Mesangial cell (primary cell): ENCODE data around the gene HOXC6. TPM values are rescaled to one million over a fixed set of nuclear protein-coding genes. Genes with fewer than 3 reads are reported as not detected.

Source experiments
- total RNA-seq: library from RNA; depleted of rRNA; stranded (reverse); fragments of >200 nt; gene quantifications from 2 replicates; pipeline ENCODE4 v1.2.3, GENCODE V29; 2015

Gene HOXC6
- total RNA-seq: 2.6 and 3.9 TPM in 2 replicates

DNA sequence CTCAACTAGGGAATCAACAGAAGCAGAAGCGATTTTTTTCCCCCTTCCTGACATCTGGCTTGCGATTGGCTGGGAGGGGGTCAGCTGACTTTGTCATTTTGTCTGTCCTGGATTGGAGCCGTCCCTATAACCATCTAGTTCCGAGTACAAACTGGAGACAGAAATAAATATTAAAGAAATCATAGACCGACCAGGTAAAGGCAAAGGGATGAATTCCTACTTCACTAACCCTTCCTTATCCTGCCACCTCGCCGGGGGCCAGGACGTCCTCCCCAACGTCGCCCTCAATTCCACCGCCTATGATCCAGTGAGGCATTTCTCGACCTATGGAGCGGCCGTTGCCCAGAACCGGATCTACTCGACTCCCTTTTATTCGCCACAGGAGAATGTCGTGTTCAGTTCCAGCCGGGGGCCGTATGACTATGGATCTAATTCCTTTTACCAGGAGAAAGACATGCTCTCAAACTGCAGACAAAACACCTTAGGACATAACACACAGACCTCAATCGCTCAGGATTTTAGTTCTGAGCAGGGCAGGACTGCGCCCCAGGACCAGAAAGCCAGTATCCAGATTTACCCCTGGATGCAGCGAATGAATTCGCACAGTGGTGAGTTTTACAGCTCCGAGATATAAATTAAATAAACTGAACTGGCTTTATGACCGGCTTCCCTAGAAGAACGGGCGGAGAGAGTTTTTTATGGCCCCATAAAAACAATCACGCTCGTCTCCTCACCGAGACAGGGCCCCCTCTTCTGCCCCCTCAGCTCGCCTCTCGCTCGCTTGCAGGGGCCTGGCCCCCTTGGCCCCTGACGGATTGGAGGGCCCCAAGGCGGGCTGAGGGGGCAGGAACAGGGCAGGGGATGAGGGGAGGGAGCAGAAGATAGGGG is at the start of gene HOXC6:
Gene HOXC6, plus strand, starts transcription at position 127 of the 888 bp plus-strand sequence. Its CDS starts 82 bp downstream, at position 209.

DNA sequence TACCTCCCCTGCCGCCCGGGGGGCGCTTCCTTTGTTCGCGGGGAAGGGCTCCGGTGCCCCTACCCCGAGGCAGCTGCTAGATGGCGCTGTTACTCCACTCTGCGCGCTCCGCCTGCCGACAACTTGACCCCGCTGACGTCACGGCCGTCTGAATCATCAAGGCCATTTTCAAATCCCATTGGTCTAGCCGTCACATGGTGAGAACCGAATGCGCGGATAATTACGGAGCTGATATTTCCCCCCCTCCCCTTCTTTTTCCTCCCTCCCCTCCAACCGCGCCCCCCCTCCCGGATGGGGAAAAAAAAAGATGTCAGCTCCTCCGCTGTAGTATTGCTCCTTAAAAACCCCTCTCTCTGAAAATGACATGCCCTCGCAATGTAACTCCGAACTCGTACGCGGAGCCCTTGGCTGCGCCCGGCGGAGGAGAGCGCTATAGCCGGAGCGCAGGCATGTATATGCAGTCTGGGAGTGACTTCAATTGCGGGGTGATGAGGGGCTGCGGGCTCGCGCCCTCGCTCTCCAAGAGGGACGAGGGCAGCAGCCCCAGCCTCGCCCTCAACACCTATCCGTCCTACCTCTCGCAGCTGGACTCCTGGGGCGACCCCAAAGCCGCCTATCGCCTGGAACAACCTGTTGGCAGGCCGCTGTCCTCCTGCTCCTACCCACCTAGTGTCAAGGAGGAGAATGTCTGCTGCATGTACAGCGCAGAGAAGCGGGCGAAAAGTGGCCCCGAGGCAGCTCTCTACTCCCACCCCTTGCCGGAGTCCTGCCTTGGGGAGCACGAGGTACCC is 43.1 kb upstream of the HOXC6 start, which contains the start of gene HOXC10:
Gene HOXC10, plus strand, starts transcription at position 246 of the 791 bp plus-strand sequence. Its CDS starts 114 bp downstream, at position 360.

DNA sequence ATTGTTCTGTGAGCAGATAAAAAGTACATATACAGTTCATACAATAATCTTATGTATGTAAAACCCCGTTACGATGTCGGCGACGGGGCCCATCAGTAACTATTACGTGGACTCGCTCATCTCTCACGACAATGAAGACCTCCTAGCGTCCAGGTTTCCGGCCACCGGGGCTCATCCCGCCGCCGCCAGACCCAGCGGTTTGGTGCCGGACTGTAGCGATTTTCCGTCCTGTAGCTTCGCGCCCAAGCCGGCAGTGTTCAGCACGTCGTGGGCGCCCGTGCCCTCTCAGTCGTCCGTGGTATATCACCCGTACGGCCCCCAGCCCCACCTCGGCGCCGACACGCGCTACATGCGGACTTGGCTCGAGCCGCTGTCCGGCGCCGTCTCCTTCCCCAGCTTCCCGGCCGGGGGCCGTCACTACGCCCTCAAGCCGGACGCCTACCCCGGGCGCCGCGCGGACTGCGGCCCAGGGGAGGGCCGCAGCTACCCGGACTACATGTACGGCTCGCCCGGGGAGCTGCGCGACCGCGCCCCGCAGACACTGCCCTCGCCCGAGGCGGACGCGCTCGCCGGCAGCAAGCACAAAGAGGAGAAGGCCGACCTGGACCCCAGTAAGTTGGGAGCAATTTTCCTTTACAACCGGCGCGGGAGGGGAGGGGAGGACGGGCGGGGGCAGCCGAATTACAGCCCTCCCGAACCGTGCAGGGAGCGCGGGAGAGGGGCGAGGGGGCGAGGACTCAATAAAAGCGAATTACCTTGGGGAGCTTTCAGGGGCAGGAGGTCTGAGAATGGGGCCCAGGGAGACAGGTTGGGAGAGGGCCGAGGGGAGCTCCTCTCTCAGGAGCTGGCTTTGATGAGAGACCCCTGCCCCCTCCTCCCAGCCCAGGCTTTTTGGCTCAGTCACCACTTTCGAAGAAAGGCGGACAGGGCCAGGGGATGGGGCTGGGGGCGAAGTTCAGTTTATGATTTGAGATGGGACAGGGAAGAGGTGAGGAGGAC is 27.8 kb upstream of the HOXC6 start, which contains the start of gene HOXC9:
Gene HOXC9, plus strand, starts transcription at position 46 of the 999 bp plus-strand sequence. Its CDS starts 28 bp downstream, at position 74.

DNA sequence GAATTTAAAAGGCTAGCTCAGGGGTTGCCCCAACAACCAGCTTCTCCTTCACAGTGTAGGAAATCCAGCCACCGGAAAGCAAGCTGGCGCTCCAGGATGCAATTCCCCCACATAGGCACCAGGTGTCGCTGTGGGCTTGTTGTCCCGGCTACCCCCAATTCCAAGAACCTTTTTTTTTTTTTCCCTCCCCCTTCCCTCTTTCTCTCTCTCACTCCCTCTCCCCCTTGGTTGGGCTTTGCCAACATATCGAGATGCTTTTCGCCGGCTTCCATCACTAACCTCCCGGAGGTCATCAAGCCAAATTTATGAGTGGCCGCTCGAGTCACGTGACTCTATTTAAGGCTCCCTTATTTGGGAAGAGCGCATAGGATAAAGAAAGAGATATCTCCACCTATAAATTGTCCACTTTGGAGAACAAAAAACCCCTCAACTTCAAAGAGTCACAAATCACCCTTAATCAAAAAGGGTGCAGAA is 4.4 kb downstream of the HOXC6 start, which contains the start of gene HOXC5:
Gene HOXC5, plus strand, starts transcription at position 424 of the 474 bp plus-strand sequence. CDS start 73 bp downstream, outside the sequence.

DNA sequence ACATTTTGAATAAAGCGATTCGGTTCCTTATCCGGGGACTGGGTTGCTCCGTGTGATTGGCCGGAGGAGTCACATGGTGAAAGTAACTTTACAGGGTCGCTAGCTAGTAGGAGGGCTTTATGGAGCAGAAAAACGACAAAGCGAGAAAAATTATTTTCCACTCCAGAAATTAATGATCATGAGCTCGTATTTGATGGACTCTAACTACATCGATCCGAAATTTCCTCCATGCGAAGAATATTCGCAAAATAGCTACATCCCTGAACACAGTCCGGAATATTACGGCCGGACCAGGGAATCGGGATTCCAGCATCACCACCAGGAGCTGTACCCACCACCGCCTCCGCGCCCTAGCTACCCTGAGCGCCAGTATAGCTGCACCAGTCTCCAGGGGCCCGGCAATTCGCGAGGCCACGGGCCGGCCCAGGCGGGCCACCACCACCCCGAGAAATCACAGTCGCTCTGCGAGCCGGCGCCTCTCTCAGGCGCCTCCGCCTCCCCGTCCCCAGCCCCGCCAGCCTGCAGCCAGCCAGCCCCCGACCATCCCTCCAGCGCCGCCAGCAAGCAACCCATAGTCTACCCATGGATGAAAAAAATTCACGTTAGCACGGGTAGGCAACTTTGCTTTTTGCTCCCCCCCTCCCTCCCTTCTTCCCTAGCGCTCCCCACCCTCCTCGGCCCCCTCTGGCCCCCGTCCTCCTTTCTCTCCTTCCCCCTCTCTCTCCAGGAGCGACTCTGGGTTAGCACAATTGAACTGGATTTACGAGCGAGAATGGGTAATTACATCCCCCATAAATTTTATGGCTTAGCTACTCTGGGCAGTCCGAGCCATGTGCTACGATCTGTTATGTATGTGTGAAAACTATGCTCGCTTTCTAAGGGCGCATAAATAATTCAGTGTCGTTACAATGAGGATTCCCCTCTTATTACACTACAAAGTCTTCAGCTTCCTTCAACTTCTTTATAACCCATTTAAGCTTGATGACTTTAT is 25.8 kb downstream of the HOXC6 start, which contains the start of gene HOXC4:
Gene HOXC4, plus strand, starts transcription at position 85 of the 991 bp plus-strand sequence. Its CDS starts 88 bp downstream, at position 173.

Other genes starting within 250 kb of the HOXC6 start
- gene HOXC13, start 89.6 kb upstream of the HOXC6 start, total RNA-seq: not detected in 2 replicates
- not detected in 2 replicates for gene HOXC12, start 73.5 kb upstream of the HOXC6 start, total RNA-seq
- 1.3 and 1.8 TPM in 2 replicates for gene HOXC11, start 55.3 kb upstream of the HOXC6 start, total RNA-seq
- 0.49 and 1.9 TPM in 2 replicates for gene HOTAIR, start 53.5 kb upstream of the HOXC6 start, total RNA-seq
- 10.3 and 17.9 TPM in 2 replicates for gene HOXC10, start 43.3 kb upstream of the HOXC6 start, total RNA-seq
- 12.1 and 21.0 TPM in 2 replicates for gene HOXC9, start 28.3 kb upstream of the HOXC6 start, total RNA-seq
- gene HOXC8, start 19.5 kb upstream of the HOXC6 start, total RNA-seq: 2.0 and 2.5 TPM in 2 replicates
- 0.76 and 2.0 TPM in 2 replicates for gene HOXC5, start 4.6 kb downstream of the HOXC6 start, total RNA-seq
- gene HOXC4, start 25.4 kb downstream of the HOXC6 start, total RNA-seq: 2.3 and 2.8 TPM in 2 replicates
- 31.6 and 45.0 TPM in 2 replicates for gene SMUG1, start 160.5 kb downstream of the HOXC6 start, total RNA-seq